OCI-LY7 (cell line): Measurements from ENCODE around the gene SYK.

Experiments used
- EZH2phosphoT487 ChIP-seq: fragments of 200-600 bp; sonication (generic); IDR thresholded peaks from 2 replicates; pipeline ENCODE4 v1.6.1; 2018; ENCODE audit warnings: low read depth, borderline replicate concordance, mild to moderate bottlenecking, mixed run types, antibody characterized with exemption, low read length, moderate library complexity, mixed read lengths
- TF ChIP-seq, protein P1 (sequence below): fragments of 200-600 bp; sonication (generic); conservative IDR thresholded peaks from 2 replicates; pipeline ENCODE4 v1.5.1; 2014; ENCODE audit warnings: mild to moderate bottlenecking, antibody characterized with exemption, low read length, moderate library complexity, mixed read lengths

GRCh38 chr9:90864779-90865178 lies 63.2 kb downstream of the SYK start:
- TF ChIP-seq EZH2phosphoT487 = no peak
- TF ChIP-seq, protein P1, sequence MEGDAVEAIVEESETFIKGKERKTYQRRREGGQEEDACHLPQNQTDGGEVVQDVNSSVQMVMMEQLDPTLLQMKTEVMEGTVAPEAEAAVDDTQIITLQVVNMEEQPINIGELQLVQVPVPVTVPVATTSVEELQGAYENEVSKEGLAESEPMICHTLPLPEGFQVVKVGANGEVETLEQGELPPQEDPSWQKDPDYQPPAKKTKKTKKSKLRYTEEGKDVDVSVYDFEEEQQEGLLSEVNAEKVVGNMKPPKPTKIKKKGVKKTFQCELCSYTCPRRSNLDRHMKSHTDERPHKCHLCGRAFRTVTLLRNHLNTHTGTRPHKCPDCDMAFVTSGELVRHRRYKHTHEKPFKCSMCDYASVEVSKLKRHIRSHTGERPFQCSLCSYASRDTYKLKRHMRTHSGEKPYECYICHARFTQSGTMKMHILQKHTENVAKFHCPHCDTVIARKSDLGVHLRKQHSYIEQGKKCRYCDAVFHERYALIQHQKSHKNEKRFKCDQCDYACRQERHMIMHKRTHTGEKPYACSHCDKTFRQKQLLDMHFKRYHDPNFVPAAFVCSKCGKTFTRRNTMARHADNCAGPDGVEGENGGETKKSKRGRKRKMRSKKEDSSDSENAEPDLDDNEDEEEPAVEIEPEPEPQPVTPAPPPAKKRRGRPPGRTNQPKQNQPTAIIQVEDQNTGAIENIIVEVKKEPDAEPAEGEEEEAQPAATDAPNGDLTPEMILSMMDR = no peak
